ENCODE measurements around the gene CLEC4C. TPM values are rescaled to one million over a fixed set of nuclear protein-coding genes. Genes with fewer than 3 reads are reported as not detected.

The CLEC4C gene
- total and polyA plus RNA-seq, 2 experiments from 2014 or later = not detected

GRCh38 chr12:7750350-7750749, 3.2 kb upstream of the CLEC4C start:
- ATAC-seq = peak; percentile 32; the same call in 1 of the 3 replicates
- Mint-ChIP-seq H3K27me3 (ENCODE audit: insufficient read depth, low read depth, poor library complexity) (peaks cover 8% of the 10 kb centered on the region), H3K27ac (no peak overlapping the region), H3K9me3 (peaks cover 11% of the 10 kb centered on the region), H3K36me3 (ENCODE audit: low read depth) (peaks cover 10% of the 10 kb centered on the region), H3K4me1 (peaks cover 6% of the 10 kb centered on the region; the same call in 1 of the 3 replicates), H3K4me3 (no peak overlapping the region)
- peaks cover 7% of the 10 kb centered on the region; the same call in 1 of the 2 replicates for H3F3A ChIP-seq (replicated peaks; ENCODE audit: low read depth)
- H3K4me3 ChIP-seq = no peak overlapping the region
- TF ChIP-seq ZNF331 (CRISPR knock-in tag; IDR thresholded peaks at IDR 0.05; ENCODE audit: low read depth) = no peak
- no peak for TF ChIP-seq EZH2phosphoT487 (IDR thresholded peaks at IDR 0.05; ENCODE audit: unreplicated experiment)
- TF ChIP-seq, protein P1, sequence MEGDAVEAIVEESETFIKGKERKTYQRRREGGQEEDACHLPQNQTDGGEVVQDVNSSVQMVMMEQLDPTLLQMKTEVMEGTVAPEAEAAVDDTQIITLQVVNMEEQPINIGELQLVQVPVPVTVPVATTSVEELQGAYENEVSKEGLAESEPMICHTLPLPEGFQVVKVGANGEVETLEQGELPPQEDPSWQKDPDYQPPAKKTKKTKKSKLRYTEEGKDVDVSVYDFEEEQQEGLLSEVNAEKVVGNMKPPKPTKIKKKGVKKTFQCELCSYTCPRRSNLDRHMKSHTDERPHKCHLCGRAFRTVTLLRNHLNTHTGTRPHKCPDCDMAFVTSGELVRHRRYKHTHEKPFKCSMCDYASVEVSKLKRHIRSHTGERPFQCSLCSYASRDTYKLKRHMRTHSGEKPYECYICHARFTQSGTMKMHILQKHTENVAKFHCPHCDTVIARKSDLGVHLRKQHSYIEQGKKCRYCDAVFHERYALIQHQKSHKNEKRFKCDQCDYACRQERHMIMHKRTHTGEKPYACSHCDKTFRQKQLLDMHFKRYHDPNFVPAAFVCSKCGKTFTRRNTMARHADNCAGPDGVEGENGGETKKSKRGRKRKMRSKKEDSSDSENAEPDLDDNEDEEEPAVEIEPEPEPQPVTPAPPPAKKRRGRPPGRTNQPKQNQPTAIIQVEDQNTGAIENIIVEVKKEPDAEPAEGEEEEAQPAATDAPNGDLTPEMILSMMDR (conservative IDR thresholded peaks at IDR 0.05; ENCODE audit: low read depth in 2 of 2) = no peak
- TF ChIP-seq NANOG (IDR thresholded peaks at IDR 0.05; ENCODE audit: borderline replicate concordance) = no peak
- TF ChIP-seq ZNF114 (CRISPR knock-in tag; IDR thresholded peaks at IDR 0.05) = no peak
- TF ChIP-seq, protein P2, sequence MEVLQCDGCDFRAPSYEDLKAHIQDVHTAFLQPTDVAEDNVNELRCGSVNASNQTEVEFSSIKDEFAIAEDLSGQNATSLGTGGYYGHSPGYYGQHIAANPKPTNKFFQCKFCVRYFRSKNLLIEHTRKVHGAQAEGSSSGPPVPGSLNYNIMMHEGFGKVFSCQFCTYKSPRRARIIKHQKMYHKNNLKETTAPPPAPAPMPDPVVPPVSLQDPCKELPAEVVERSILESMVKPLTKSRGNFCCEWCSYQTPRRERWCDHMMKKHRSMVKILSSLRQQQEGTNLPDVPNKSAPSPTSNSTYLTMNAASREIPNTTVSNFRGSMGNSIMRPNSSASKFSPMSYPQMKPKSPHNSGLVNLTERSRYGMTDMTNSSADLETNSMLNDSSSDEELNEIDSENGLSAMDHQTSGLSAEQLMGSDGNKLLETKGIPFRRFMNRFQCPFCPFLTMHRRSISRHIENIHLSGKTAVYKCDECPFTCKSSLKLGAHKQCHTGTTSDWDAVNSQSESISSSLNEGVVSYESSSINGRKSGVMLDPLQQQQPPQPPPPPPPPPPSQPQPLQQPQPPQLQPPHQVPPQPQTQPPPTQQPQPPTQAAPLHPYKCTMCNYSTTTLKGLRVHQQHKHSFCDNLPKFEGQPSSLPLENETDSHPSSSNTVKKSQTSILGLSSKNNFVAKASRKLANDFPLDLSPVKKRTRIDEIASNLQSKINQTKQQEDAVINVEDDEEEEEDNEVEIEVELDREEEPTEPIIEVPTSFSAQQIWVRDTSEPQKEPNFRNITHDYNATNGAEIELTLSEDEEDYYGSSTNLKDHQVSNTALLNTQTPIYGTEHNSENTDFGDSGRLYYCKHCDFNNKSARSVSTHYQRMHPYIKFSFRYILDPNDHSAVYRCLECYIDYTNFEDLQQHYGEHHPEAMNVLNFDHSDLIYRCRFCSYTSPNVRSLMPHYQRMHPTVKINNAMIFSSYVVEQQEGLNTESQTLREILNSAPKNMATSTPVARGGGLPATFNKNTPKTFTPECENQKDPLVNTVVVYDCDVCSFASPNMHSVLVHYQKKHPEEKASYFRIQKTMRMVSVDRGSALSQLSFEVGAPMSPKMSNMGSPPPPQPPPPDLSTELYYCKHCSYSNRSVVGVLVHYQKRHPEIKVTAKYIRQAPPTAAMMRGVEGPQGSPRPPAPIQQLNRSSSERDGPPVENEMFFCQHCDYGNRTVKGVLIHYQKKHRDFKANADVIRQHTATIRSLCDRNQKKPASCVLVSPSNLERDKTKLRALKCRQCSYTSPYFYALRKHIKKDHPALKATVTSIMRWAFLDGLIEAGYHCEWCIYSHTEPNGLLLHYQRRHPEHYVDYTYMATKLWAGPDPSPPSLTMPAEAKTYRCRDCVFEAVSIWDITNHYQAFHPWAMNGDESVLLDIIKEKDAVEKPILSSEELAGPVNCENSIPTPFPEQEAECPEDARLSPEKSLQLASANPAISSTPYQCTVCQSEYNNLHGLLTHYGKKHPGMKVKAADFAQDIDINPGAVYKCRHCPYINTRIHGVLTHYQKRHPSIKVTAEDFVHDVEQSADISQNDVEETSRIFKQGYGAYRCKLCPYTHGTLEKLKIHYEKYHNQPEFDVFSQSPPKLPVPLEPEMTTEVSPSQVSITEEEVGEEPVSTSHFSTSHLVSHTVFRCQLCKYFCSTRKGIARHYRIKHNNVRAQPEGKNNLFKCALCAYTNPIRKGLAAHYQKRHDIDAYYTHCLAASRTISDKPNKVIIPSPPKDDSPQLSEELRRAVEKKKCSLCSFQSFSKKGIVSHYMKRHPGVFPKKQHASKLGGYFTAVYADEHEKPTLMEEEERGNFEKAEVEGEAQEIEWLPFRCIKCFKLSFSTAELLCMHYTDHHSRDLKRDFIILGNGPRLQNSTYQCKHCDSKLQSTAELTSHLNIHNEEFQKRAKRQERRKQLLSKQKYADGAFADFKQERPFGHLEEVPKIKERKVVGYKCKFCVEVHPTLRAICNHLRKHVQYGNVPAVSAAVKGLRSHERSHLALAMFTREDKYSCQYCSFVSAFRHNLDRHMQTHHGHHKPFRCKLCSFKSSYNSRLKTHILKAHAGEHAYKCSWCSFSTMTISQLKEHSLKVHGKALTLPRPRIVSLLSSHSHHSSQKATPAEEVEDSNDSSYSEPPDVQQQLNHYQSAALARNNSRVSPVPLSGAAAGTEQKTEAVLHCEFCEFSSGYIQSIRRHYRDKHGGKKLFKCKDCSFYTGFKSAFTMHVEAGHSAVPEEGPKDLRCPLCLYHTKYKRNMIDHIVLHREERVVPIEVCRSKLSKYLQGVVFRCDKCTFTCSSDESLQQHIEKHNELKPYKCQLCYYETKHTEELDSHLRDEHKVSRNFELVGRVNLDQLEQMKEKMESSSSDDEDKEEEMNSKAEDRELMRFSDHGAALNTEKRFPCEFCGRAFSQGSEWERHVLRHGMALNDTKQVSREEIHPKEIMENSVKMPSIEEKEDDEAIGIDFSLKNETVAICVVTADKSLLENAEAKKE (CRISPR knock-in tag; IDR thresholded peaks at IDR 0.05) = no peak
- TF ChIP-seq, protein P3, sequence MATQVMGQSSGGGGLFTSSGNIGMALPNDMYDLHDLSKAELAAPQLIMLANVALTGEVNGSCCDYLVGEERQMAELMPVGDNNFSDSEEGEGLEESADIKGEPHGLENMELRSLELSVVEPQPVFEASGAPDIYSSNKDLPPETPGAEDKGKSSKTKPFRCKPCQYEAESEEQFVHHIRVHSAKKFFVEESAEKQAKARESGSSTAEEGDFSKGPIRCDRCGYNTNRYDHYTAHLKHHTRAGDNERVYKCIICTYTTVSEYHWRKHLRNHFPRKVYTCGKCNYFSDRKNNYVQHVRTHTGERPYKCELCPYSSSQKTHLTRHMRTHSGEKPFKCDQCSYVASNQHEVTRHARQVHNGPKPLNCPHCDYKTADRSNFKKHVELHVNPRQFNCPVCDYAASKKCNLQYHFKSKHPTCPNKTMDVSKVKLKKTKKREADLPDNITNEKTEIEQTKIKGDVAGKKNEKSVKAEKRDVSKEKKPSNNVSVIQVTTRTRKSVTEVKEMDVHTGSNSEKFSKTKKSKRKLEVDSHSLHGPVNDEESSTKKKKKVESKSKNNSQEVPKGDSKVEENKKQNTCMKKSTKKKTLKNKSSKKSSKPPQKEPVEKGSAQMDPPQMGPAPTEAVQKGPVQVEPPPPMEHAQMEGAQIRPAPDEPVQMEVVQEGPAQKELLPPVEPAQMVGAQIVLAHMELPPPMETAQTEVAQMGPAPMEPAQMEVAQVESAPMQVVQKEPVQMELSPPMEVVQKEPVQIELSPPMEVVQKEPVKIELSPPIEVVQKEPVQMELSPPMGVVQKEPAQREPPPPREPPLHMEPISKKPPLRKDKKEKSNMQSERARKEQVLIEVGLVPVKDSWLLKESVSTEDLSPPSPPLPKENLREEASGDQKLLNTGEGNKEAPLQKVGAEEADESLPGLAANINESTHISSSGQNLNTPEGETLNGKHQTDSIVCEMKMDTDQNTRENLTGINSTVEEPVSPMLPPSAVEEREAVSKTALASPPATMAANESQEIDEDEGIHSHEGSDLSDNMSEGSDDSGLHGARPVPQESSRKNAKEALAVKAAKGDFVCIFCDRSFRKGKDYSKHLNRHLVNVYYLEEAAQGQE (IDR thresholded peaks at IDR 0.05; ENCODE audit: unreplicated experiment) = no peak
- TF ChIP-seq POLR2AphosphoS5 (IDR thresholded peaks at IDR 0.05; ENCODE audit: low read depth) = no peak
- TF ChIP-seq CREB1 (CRISPR knock-in tag; IDR thresholded peaks at IDR 0.05; ENCODE audit: low read depth) = no peak
- TF ChIP-seq JUNB (IDR thresholded peaks at IDR 0.05; ENCODE audit: unreplicated experiment) = no peak
- TF ChIP-seq STAT1 (IDR thresholded peaks at IDR 0.05; ENCODE audit: unreplicated experiment) = no peak
- TF ChIP-seq EZH2 (IDR thresholded peaks at IDR 0.05; ENCODE audit: low read depth, unreplicated experiment) = no peak
- no peaks in the 10 kb centered on the region for H4K20me1 ChIP-seq (replicated peaks; ENCODE audit: insufficient read depth)
- no peak for DNase-seq (ENCODE audit: low spot score)
- no peaks in the 10 kb centered on the region for H3K36me3 ChIP-seq (ENCODE audit: insufficient read depth)
- H2AFZ ChIP-seq = 0 out of 2 replicates have a peak overlapping the region, but pooled peaks have one; percentile 52
- H3K27ac ChIP-seq (ENCODE audit: low read depth) = peak overlapping the region; percentile 45; the same call in 1 of the 2 replicates
- no peaks in the 10 kb centered on the region for H3K79me2 ChIP-seq (replicated peaks; ENCODE audit: insufficient read depth)
- no peaks in the 10 kb centered on the region for H3K9me2 ChIP-seq (ENCODE audit: insufficient read depth)
- H3K4me1 ChIP-seq (ENCODE audit: insufficient read depth) = no peaks in the 10 kb centered on the region
- H3K4me2 ChIP-seq = no peak overlapping the region
- H3K27me3 ChIP-seq (ENCODE audit: insufficient read depth) = no peaks in the 10 kb centered on the region
